ENCODE data around the gene SUGP2. TPM values are rescaled to one million over a fixed set of nuclear protein-coding genes. Genes with fewer than 3 reads are reported as not detected.

The SUGP2 gene
- total and polyA plus RNA-seq, 2 of the 13 experiments (the other 11 are each of a cell fraction or from before 2014, with no cell fraction given): 40.6 to 57.7 TPM

GRCh38 chr19:19051478-19052213 is 18.3 kb upstream of the SUGP2 start:
- Histone ChIP-seq H3K79me2 (ENCODE audit: insufficient read depth, low read length) (no peaks in the 10 kb centered on the region), H3K27ac (ENCODE audit: extremely low read length, insufficient read depth, low read length) (no peak overlapping the region), H3K9ac (ENCODE audit: insufficient read depth, low read depth, low read length) (no peak overlapping the region), H3K4me3 (replicated peaks in 1 of 3; ENCODE audit: insufficient read depth in 1 of 3, low read depth in 2 of 3, low read length in 3 of 3) (no peak overlapping the region), H2AFZ (ENCODE audit: low read length) (no peak overlapping the region), H3K4me2 (ENCODE audit: low read depth, low read length) (no peak overlapping the region), H3K4me1 (ENCODE audit: insufficient read depth, low read length) (no peaks in the 10 kb centered on the region), H3K36me3 (replicated peaks in 1 of 2; ENCODE audit: control insufficient read depth in 1 of 2, insufficient read depth in 2 of 2, low read length in 2 of 2) (peaks cover 30 to 64% of the 10 kb centered on the region in 2 experiments), H3K9me3 (ENCODE audit: low read length) (no peaks in the 10 kb centered on the region), H3K27me3 (ENCODE audit: control insufficient read depth in 1 of 2, insufficient read depth in 2 of 2, low read length in 2 of 2) (no peaks in the 10 kb centered on the region), H4K20me1 (ENCODE audit: insufficient read depth, low read length) (no peaks in the 10 kb centered on the region)
- BruUV-seq (replicated peaks): no TSS peak
- ATAC-seq (peak; percentile 64), FAIRE-seq (no peak), DNase-seq (ENCODE audit: low spot score) (no peak)
- TF ChIP-seq ZNF557 (CRISPR knock-in tag; IDR thresholded peaks at IDR 0.05) (no peak), MBNL3 (CRISPR knock-in tag; conservative IDR thresholded peaks at IDR 0.05) (no peak), AGO2 (optimal IDR thresholded peaks at IDR 0.05; ENCODE audit: low read depth, low read length) (peak; percentile 82), ZBTB38 (CRISPR knock-in tag; IDR thresholded peaks at IDR 0.05) (peak; percentile 31; the same call in 1 of the 2 replicates), SAFB2 (CRISPR knock-in tag; IDR thresholded peaks at IDR 0.05; ENCODE audit: borderline replicate concordance, low read depth) (no peak), ZNF317 (CRISPR knock-in tag; IDR thresholded peaks at IDR 0.05) (no peak), STAG1 (CRISPR knock-in tag; IDR thresholded peaks at IDR 0.05) (peak; percentile 23; the same call in 1 of the 2 replicates), ZBTB33 (CRISPR knock-in tag; IDR thresholded peaks at IDR 0.05) (peak; percentile 99), CTCF (CRISPR knock-in tag; IDR thresholded peaks at IDR 0.05) (peak; percentile 18), RBM22 (optimal IDR thresholded peaks at IDR 0.05; ENCODE audit: low read length) (peak; percentile 28)
- TF ChIP-seq, protein P1, sequence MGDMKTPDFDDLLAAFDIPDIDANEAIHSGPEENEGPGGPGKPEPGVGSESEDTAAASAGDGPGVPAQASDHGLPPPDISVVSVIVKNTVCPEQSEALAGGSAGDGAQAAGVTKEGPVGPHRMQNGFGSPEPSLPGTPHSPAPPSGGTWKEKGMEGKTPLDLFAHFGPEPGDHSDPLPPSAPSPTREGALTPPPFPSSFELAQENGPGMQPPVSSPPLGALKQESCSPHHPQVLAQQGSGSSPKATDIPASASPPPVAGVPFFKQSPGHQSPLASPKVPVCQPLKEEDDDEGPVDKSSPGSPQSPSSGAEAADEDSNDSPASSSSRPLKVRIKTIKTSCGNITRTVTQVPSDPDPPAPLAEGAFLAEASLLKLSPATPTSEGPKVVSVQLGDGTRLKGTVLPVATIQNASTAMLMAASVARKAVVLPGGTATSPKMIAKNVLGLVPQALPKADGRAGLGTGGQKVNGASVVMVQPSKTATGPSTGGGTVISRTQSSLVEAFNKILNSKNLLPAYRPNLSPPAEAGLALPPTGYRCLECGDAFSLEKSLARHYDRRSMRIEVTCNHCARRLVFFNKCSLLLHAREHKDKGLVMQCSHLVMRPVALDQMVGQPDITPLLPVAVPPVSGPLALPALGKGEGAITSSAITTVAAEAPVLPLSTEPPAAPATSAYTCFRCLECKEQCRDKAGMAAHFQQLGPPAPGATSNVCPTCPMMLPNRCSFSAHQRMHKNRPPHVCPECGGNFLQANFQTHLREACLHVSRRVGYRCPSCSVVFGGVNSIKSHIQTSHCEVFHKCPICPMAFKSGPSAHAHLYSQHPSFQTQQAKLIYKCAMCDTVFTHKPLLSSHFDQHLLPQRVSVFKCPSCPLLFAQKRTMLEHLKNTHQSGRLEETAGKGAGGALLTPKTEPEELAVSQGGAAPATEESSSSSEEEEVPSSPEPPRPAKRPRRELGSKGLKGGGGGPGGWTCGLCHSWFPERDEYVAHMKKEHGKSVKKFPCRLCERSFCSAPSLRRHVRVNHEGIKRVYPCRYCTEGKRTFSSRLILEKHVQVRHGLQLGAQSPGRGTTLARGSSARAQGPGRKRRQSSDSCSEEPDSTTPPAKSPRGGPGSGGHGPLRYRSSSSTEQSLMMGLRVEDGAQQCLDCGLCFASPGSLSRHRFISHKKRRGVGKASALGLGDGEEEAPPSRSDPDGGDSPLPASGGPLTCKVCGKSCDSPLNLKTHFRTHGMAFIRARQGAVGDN (CRISPR knock-in tag; IDR thresholded peaks at IDR 0.05): peak; percentile 30; the same call in 1 of the 2 replicates
- WGBS (ENCODE audit: low lambda C conversion rate): 96% methylated on average over 7 of the region's 20 CpGs
- in situ Hi-C loops (cut with HindIII; ENCODE audit: extremely low pct_ligation_motif_present, low pct_unique_long_range_greater_than_20kb): loop anchor here (5.0 kb wide), 1 partner anchor 86 kb away; the partner anchor contains the start of gene TMEM161A
- intact Hi-C loops (cut with micrococcal nuclease; ENCODE audit: unreplicated experiment): loop anchor here (2.0 kb wide), 1 partner anchor 87 kb away; the partner anchor contains the start of gene TMEM161A
- ChIA-PET POLR2A (interaction anchor here (0.7 kb wide), 2 partner anchors 8 to 12 kb away, joined by 3 read pairs; partner anchors contain the start of gene SLC25A42), CTCF (ENCODE audit: low intra/inter-chr PET ratio, low total read pairs) (no interaction called here)
